Gastroesophageal sphincter (tissue), 4 donors: ENCODE results near the gene PELI2. TPM values are rescaled to one million over a fixed set of nuclear protein-coding genes. Genes with fewer than 3 reads are reported as not detected.

Experiments used
- ATAC-seq: fragments of 150-250 bp; one replicate; pipeline ENCODE4 v1.9.1; 2016; ENCODE audit warnings: mild to moderate bottlenecking, moderate library complexity
- H3K27ac ChIP-seq, 4 donors: fragments of 200-600 bp; sonication (generic) in 3 of 4; 1 replicate in 3 of 4; 2 replicates in 1 of 4; pipeline ENCODE4 v1.5.1; 2016 to 2019
- H3K27me3 ChIP-seq: fragments of 200-600 bp; sonication (generic); one replicate; pipeline ENCODE4 v1.5.1; 2019
- H3K36me3 ChIP-seq, 2 donors: fragments of 200-600 bp; sonication (generic); one replicate each; pipeline ENCODE4 v1.5.1; 2019; ENCODE audit warnings: control low read depth in 1 of 2
- H3K4me1 ChIP-seq, 3 donors: fragments of 200-600 bp; sonication (generic); 1 replicate in 2 of 3; 2 replicates in 1 of 3; pipeline ENCODE4 v1.5.1; 2016 to 2019; ENCODE audit warnings: control low read depth in 2 of 3
- H3K4me3 ChIP-seq, 2 donors: fragments of 200-600 bp; sonication (generic); one replicate each; pipeline ENCODE4 v1.5.1; 2019; ENCODE audit warnings: mild to moderate bottlenecking in 1 of 2, moderate library complexity in 1 of 2
- H3K9me3 ChIP-seq, 3 donors: fragments of 200-600 bp; sonication (generic); one replicate each; pipeline ENCODE4 v1.5.1; 2017 to 2019; ENCODE audit warnings: control low read depth in 2 of 3
- EP300 ChIP-seq: sonication (generic); formaldehyde crosslinking; IDR thresholded peaks from one replicate; pipeline ENCODE4 v1.6.1; 2017; ENCODE audit warnings: antibody characterized with exemption, mild to moderate bottlenecking
- POLR2A ChIP-seq, 2 donors: fragments of 450-650 bp; IDR thresholded peaks; one replicate each; pipeline ENCODE4 v1.6.1; 2017; ENCODE audit warnings: antibody characterized with exemption in 2 of 2, mild to moderate bottlenecking in 2 of 2, moderate library complexity in 1 of 2
- POLR2AphosphoS5 ChIP-seq: sonication (generic); formaldehyde crosslinking; IDR thresholded peaks from one replicate; pipeline ENCODE4 v1.6.1; 2017; ENCODE audit warnings: antibody characterized with exemption
- WGBS, 2 donors: methylation state at CpG; one replicate each; pipeline ENCODE4 v1.1.5; 2018; ENCODE audit warnings: low coverage in 1 of 2; 5-methylcytosine and 5-hydroxymethylcytosine counted together
- total RNA-seq, 4 donors: library from RNA; depleted of rRNA; stranded (reverse); fragments of >200 nt; gene quantifications; one replicate each; pipeline ENCODE4 v1.1.0, GENCODE V29; 2016
- TF ChIP-seq, protein P1 (sequence below), 4 experiments: fragments of 200-600 bp in 2 of 4; fragments of 450-650 bp in 2 of 4; sonication (generic) in 1 of 4; IDR thresholded peaks; one replicate each; pipeline ENCODE4 v1.5.1; 2017 to 2019; ENCODE audit warnings: antibody characterized with exemption in 4 of 4, mild to moderate bottlenecking in 2 of 4, moderate library complexity in 2 of 4

PELI2 gene
- total RNA-seq, 4 donors from 2014 or later = 10.5 to 30.0 (median 12.3) TPM

DNA sequence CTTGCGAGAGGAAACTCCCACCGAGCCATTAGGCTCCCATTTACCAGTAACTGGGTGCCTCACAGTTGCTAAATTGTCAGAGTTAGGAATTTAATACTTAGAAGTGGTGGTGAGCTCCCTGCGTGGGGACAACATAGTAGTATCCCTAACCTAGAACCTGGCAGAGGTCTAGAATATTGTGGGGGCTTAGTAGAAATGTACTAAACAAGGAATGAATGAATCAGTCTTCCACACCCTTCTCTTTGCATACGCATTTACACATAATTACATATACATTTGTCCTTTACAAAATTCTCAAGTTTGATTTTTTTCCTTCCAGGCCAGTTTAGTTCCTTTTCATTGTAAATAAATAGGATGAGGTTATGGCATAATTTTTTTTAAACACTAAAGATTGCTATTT lies 24.1 kb downstream of the PELI2 start:
- H3K27me3 ChIP-seq = no peaks in the 10 kb centered on the region
- no peaks in the 10 kb centered on the region for H3K9me3 ChIP-seq
- H3K4me1 ChIP-seq = peaks cover 0 to 2% (median 0%) of the 10 kb centered on the region in 3 donors
- ATAC-seq = no peak
- H3K27ac ChIP-seq = no peak overlapping the region
- WGBS, 2 donors = 91 to 100% methylated on average over 2 to 4 of the region's 4 CpGs
- no peaks in the 10 kb centered on the region for H3K36me3 ChIP-seq
- H3K4me3 ChIP-seq = no peak overlapping the region
- TF ChIP-seq, protein P1, sequence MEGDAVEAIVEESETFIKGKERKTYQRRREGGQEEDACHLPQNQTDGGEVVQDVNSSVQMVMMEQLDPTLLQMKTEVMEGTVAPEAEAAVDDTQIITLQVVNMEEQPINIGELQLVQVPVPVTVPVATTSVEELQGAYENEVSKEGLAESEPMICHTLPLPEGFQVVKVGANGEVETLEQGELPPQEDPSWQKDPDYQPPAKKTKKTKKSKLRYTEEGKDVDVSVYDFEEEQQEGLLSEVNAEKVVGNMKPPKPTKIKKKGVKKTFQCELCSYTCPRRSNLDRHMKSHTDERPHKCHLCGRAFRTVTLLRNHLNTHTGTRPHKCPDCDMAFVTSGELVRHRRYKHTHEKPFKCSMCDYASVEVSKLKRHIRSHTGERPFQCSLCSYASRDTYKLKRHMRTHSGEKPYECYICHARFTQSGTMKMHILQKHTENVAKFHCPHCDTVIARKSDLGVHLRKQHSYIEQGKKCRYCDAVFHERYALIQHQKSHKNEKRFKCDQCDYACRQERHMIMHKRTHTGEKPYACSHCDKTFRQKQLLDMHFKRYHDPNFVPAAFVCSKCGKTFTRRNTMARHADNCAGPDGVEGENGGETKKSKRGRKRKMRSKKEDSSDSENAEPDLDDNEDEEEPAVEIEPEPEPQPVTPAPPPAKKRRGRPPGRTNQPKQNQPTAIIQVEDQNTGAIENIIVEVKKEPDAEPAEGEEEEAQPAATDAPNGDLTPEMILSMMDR (IDR thresholded peaks at IDR 0.05) = no peak
- TF ChIP-seq POLR2A (IDR thresholded peaks at IDR 0.05) = no peak
- no peak for TF ChIP-seq EP300
- no peak for TF ChIP-seq POLR2AphosphoS5

DNA sequence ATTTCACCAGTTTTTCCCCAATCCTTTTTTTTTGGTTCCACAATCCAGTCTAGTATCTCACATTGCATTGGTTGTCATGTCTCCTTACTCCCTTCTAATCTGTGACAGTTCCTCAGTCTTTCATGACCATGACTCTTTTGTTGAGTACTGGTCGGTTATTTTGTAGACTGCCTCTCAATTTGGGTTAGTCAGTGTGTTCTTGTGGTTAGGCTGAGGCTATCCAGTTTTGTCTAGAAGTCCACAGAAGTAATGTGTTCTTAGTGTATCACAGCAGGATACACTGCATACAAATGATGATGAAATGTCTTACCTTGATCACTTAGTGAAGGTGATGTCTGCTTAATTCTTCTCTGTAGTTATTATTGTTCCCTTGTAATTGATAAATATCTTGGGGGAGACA lies 24.8 kb downstream of the PELI2 start:
- WGBS, 2 donors = 100% methylated on average over 1 of the region's 1 CpG
- H3K27me3 ChIP-seq = no peaks in the 10 kb centered on the region
- no peaks in the 10 kb centered on the region for H3K9me3 ChIP-seq
- no peak for ATAC-seq
- H3K4me3 ChIP-seq = no peak overlapping the region
- H3K36me3 ChIP-seq = no peaks in the 10 kb centered on the region
- no peak overlapping the region for H3K27ac ChIP-seq
- TF ChIP-seq, protein P1 (IDR thresholded peaks at IDR 0.05) = no peak
- TF ChIP-seq POLR2A (IDR thresholded peaks at IDR 0.05) (no peak), EP300 (no peak), POLR2AphosphoS5 (no peak)
- no peaks in the 10 kb centered on the region for H3K4me1 ChIP-seq

- Histone ChIP-seq H3K4me3 (no peak overlapping the region), H3K27me3 (no peaks in the 10 kb centered on the region), H3K27ac (no peak overlapping the region), H3K4me1 (peaks cover 1 to 11% (median 7%) of the 10 kb centered on the region in 3 donors), H3K9me3 (no peaks in the 10 kb centered on the region), H3K36me3 (no peaks in the 10 kb centered on the region)
- WGBS, 2 donors = 95 to 100% methylated on average over 1 of the region's 1 CpG
- no peak for ATAC-seq
- TF ChIP-seq EP300 (no peak), POLR2A (IDR thresholded peaks at IDR 0.05) (no peak), POLR2AphosphoS5 (no peak)
- TF ChIP-seq, protein P1 (IDR thresholded peaks at IDR 0.05) = no peak
Observed at GRCh38 chr14:56144176-56144575, 26.0 kb downstream of the PELI2 start.

DNA sequence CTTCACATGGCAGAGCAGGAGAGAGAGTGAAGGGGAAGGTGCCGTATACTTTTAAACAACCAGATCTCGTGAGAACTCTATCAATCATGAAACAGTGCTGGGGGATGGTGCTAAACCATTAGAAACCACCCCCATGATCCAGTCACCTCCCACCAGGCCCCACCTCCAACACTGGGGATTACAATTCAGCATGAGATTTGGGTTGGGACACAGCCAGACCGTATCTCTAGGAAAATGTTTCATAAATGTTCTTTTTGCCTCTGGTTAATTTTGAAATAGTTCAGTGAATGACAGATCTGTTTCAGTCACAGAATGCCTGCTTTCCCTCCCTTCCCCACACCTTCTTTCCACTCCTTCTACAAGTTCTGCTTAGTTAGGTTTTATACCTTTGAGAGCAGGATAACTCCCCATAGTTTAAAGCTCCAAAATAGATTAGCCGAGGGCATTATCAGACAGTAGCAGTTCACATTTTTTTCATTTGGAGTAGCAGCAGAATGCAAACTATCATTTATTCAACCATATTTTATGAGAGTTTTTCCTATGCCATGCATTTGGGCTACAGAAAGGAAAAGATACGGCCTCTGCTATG lies 27.1 kb downstream of the PELI2 start:
- no peaks in the 10 kb centered on the region for H3K27me3 ChIP-seq
- H3K9me3 ChIP-seq = no peaks in the 10 kb centered on the region
- H3K36me3 ChIP-seq = no peaks in the 10 kb centered on the region
- H3K27ac ChIP-seq = no peak overlapping the region
- no peak overlapping the region for H3K4me3 ChIP-seq
- TF ChIP-seq EP300 (no peak), POLR2A (IDR thresholded peaks at IDR 0.05) (no peak), POLR2AphosphoS5 (no peak)
- TF ChIP-seq, protein P1 (IDR thresholded peaks at IDR 0.05) = no peak
- WGBS, 2 donors = 65 to 81% methylated on average over 5 of the region's 5 CpGs
- no peak for ATAC-seq
- H3K4me1 ChIP-seq = peaks cover 4 to 22% (median 7%) of the 10 kb centered on the region in 3 donors

GRCh38 chr14:56145965-56146364 lies 27.8 kb downstream of the PELI2 start:
- Histone ChIP-seq H3K4me3 (no peak overlapping the region), H3K27me3 (no peaks in the 10 kb centered on the region), H3K4me1 (peaks cover 4 to 29% (median 7%) of the 10 kb centered on the region in 3 donors), H3K9me3 (no peaks in the 10 kb centered on the region), H3K36me3 (no peaks in the 10 kb centered on the region), H3K27ac (no peak overlapping the region)
- TF ChIP-seq POLR2A (IDR thresholded peaks at IDR 0.05) = no peak
- no peak for TF ChIP-seq POLR2AphosphoS5
- no peak for TF ChIP-seq EP300
- TF ChIP-seq, protein P1 (IDR thresholded peaks at IDR 0.05) = no peak
- ATAC-seq = no peak
- WGBS, 2 donors = 60 to 78% methylated on average over 3 of the region's 3 CpGs
